GM12875 (cell line): ENCODE data around the gene SLIT3.

Experiments used
- H3K4me3 ChIP-seq: one replicate; pipeline ENCODE4 v1.5.1; 2011; ENCODE audit warnings: low read depth, low read length, control low read depth
- TF ChIP-seq, protein P1 (sequence below): IDR thresholded peaks from 2 replicates; pipeline ENCODE4 v1.5.1; 2011; ENCODE audit warnings: low read depth, mild to moderate bottlenecking, control low read depth, inconsistent platforms, low read length, moderate library complexity, borderline replicate concordance; ENCODE audit not compliant: insufficient read depth

SLIT3 gene

DNA sequence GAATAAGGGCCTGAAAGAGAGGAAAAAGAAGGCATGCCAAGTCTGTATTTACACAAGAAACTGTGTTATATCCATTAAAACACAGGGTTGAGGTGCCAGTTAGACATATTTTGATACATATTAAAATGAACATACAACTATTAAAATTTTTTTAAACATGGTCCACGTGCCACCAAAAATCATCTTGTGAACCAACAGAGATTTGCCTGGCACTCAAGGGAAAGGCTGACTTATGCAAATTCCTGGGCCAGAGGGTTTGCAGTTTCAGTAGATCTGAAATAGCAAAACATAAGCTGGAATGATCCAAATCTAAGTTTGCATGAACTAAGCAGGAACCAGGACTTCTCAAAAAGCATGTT lies 168.7 kb downstream of the SLIT3 start:
- H3K4me3 ChIP-seq, result no peak overlapping the region
- TF ChIP-seq, protein P1, sequence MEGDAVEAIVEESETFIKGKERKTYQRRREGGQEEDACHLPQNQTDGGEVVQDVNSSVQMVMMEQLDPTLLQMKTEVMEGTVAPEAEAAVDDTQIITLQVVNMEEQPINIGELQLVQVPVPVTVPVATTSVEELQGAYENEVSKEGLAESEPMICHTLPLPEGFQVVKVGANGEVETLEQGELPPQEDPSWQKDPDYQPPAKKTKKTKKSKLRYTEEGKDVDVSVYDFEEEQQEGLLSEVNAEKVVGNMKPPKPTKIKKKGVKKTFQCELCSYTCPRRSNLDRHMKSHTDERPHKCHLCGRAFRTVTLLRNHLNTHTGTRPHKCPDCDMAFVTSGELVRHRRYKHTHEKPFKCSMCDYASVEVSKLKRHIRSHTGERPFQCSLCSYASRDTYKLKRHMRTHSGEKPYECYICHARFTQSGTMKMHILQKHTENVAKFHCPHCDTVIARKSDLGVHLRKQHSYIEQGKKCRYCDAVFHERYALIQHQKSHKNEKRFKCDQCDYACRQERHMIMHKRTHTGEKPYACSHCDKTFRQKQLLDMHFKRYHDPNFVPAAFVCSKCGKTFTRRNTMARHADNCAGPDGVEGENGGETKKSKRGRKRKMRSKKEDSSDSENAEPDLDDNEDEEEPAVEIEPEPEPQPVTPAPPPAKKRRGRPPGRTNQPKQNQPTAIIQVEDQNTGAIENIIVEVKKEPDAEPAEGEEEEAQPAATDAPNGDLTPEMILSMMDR, result no peak

DNA sequence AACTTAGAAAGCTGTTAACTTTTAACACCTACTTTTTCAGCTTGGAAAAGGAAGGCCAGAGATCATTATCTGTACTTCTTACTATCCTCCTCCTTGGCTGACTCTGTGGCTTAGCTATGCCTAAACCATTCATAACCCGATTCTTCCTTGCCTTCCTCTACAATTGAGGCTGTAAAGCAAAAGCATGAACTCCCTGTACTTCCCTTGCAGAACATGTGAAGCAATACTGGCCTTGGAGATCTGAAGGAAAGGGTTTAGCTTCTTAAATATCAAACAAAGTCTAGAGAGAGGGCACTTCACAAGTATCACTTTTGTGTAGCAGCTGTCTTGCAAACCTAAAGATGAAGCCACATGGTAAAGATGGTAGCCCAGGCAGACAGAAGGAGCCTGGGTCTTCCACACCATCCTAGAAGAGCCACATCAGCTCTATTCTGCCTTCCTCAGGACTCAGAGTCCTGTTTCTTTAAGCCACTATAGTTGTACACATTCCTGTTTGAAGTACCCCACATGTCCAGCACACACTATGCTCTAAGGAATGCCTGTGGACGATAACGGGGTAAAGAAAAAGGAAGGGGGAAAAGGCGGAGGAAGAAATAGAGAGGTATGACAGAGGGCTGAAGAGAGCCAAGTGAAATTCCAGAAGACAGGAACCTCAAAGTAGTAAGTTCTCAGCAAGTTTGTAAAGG lies 169.2 kb downstream of the SLIT3 start:
- TF ChIP-seq, protein P1, result no peak
- no peak overlapping the region for H3K4me3 ChIP-seq

DNA sequence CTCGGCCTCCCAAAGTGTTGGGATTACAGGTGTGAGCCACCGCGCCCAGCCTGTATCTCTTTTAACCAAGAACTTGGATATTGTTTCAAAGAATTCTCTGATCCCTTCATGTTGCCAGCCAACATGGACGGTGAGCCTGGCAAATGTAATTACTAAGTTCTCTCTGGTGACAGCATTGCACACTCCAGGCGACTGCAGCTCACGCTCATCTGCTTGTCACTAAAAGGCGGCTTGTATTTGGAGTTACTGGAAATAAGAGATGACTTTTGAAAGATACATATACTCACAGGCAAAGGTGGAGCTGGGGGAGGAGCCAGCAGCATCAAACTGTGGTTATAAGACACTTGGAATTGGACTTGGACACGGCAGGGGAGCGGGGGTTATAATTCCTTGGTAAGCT lies 172.3 kb downstream of the SLIT3 start:
- no peak overlapping the region for H3K4me3 ChIP-seq
- TF ChIP-seq, protein P1, result no peak

DNA sequence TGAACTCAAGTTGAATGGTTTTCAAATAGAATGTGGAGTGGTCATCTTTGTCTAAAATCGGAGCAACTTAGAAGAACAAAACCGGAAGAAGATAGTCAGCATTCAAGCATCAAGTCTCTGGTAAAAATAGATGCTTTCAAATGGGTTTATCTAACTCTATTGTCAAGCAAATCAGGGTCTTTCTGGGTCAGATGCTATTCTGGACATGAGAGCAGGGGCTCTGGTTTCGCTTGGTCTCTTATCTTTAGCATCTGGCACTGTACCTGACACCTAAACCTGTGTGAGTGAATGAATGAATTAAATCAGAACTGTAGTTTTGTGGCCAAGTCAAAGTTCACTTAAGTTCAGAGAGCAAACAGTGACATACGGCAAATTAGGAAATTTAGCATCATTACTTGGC lies 173.5 kb downstream of the SLIT3 start:
- H3K4me3 ChIP-seq, result no peak overlapping the region
- TF ChIP-seq, protein P1, result no peak

DNA sequence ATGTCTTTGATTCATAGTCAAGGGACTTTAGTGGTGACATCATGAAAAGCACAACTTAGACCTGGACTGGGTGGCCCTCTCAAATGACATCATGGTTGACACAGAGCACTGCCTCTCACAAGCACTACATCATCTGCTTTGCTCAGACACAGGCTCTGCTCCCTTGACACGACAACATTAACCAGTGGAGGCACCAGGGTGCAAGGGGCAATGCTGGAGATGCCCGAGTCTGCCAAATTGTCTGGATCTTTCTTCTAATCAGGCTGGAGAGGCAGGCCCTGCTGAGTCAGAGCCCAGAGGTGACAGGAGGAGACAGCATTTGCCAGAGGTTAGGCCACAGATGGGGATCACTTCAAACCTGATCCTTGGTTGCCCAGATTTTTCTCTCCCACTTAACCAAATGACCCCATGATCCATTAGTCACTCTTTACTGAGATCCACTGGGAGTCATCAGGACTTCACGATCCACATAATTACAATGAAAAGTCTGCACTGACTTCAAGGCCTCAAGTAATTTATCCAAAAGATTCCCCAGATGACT lies 174.4 kb downstream of the SLIT3 start:
- H3K4me3 ChIP-seq, result no peak overlapping the region
- TF ChIP-seq, protein P1, result no peak

DNA sequence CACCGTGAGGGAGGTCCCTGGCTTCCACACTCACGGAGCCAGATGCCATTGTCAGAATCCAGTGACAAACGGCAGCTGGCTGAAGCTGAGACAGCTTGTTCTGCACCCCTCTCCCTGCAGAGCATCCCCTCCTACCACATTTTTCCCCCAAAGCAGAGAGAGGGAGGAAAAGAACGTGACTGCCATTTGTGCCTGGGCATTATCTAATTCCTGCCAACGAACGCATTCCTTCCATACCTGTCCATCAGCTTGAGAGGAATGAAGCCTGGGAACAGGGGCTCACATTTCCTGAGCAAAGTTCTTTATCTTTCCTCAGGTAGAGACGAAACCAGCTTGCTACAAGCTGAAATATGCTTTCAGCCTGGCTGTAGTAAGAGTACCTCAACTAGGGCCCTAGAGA lies 175.4 kb downstream of the SLIT3 start:
- TF ChIP-seq, protein P1, result no peak

DNA sequence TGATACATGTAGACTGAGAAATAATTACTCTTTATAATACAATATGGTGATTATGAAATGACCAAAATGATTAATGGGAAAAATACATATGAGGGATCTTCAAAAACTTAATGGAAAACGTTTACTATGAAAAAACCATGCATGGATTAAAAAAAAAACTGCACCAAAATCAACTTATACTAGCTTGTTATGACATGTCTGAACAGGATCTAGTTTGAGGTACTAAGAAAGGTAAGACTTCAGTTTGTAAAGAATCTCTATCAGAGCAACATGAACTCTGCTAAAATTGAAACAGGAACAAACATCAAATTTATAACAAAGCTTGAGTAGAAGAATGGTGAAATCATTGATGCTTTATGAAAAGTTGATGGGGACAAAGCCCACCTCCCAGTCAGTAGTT lies 178.0 kb downstream of the SLIT3 start:
- TF ChIP-seq, protein P1, result no peak
- no peak overlapping the region for H3K4me3 ChIP-seq

More for the DNA sequence above, 175.4 kb downstream of the SLIT3 start:
- no peak overlapping the region for H3K4me3 ChIP-seq
